ENCODE data around the gene TMEM98.
A peak's percentile ranks its signal among the peaks of the same experiment; 100 is the strongest.
"Not testable (repeated sequence)": the region's sequence is repeated elsewhere in the genome, so short reads cannot be mapped to it uniquely, and the experiment has no call there.

Gene TMEM98

GRCh38 chr17:32944248-32945020, 16.5 kb downstream of the TMEM98 start:
- DNase-seq: no peak

GRCh38 chr17:32946375-32947135, 18.6 kb downstream of the TMEM98 start:
- peak; percentile 40 for DNase-seq

- DNase-seq: peak; percentile 17
Observed at GRCh38 chr17:32947736-32948135, 19.8 kb downstream of the TMEM98 start.

GRCh38 chr17:32949181-32949580, 21.2 kb downstream of the TMEM98 start:
- no peak for DNase-seq

GRCh38 chr17:32952491-32952890, 24.5 kb downstream of the TMEM98 start:
- not testable (repeated sequence) for DNase-seq

- DNase-seq: no peak
Observed at GRCh38 chr17:32953045-32953444, 25.1 kb downstream of the TMEM98 start.

GRCh38 chr17:32953857-32954256, 25.9 kb downstream of the TMEM98 start:
- DNase-seq: no peak

- DNase-seq: no peak
Observed at GRCh38 chr17:32954477-32954876, 26.5 kb downstream of the TMEM98 start.

GRCh38 chr17:32955155-32955554, 27.2 kb downstream of the TMEM98 start:
- DNase-seq: no peak

- no peak for DNase-seq
Observed at GRCh38 chr17:32956240-32956970, 28.5 kb downstream of the TMEM98 start.

GRCh38 chr17:32958418-32958817, 30.5 kb downstream of the TMEM98 start:
- DNase-seq: no peak

- peak; percentile 86 for DNase-seq
Observed at GRCh38 chr17:32960815-32961214, 32.9 kb downstream of the TMEM98 start.

- DNase-seq: no peak
Observed at GRCh38 chr17:32962320-32962711, 34.4 kb downstream of the TMEM98 start.

GRCh38 chr17:32964541-32964940, 36.6 kb downstream of the TMEM98 start:
- DNase-seq: no peak

GRCh38 chr17:32969231-32969630, 41.3 kb downstream of the TMEM98 start:
- DNase-seq: not testable (repeated sequence)

GRCh38 chr17:32970281-32970680, 42.3 kb downstream of the TMEM98 start:
- DNase-seq: no peak

- no peak for DNase-seq
Observed at GRCh38 chr17:32971171-32971570, 43.2 kb downstream of the TMEM98 start.

- DNase-seq: no peak
Observed at GRCh38 chr17:32976131-32976530, 48.2 kb downstream of the TMEM98 start.

GRCh38 chr17:32976605-32977004, 48.7 kb downstream of the TMEM98 start:
- DNase-seq: no peak

GRCh38 chr17:32980230-32980629, 52.3 kb downstream of the TMEM98 start:
- DNase-seq: no peak

- DNase-seq: not testable (repeated sequence)
Observed at GRCh38 chr17:32981611-32982010, 53.7 kb downstream of the TMEM98 start.

GRCh38 chr17:32985050-32985756, 57.2 kb downstream of the TMEM98 start:
- no peak for DNase-seq

- DNase-seq: not testable (repeated sequence)
Observed at GRCh38 chr17:32987453-32987805, 59.5 kb downstream of the TMEM98 start.
